HG03039 (cell line): ENCODE results near the gene NSG1.

Experiments
- ATAC-seq: cut with Tn5 transposase; IDR thresholded peaks from one replicate; pipeline ENCODE4 v1.9.1; 2021; ENCODE audit warnings: mild to moderate bottlenecking, moderate library complexity; ENCODE audit not compliant: unreplicated experiment

Gene NSG1

GRCh38 chr4:4395371-4395770 lies 8.5 kb downstream of the NSG1 start:
- ATAC-seq, result no peak

GRCh38 chr4:4395849-4396627 lies 9.1 kb downstream of the NSG1 start:
- no peak for ATAC-seq

DNA sequence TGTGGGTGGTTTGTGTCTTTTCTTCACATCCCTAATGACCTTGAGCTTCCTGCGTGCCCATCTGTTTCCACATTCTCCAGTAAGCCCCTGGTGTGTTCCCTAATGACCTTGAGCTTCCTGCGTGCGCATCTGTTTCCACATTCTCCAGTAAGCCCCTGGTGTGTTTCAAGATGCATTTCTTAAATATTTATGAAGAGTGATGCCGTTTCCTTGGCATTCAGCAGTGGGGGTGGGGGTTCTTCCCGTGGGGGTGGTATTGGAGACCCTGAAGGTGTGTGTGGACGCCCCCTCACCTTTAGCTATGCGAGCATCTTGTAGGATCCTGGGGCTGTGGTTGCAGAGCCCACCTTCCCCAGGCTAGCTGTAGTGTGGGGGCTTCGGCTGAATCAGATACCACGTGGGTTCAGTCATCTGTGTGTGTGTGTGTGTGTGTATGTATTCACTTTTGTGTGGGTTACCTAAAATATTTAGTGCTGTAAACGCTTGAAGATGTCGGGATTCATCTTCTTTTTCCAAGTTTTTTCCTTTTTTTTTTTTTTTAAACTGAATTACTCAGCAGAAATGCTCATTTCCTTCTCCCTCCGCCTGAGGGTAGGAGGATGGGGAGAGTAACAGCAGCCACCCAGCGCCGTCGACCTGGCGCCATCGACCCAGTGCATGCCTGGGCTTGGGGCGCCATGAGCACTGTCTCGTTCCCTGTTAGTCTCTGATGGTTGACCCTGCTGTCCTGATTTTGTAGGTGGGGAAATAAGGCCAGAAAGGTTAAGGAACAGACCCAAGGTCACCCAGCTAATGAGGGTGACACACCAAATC lies 9.9 kb downstream of the NSG1 start:
- no peak for ATAC-seq

DNA sequence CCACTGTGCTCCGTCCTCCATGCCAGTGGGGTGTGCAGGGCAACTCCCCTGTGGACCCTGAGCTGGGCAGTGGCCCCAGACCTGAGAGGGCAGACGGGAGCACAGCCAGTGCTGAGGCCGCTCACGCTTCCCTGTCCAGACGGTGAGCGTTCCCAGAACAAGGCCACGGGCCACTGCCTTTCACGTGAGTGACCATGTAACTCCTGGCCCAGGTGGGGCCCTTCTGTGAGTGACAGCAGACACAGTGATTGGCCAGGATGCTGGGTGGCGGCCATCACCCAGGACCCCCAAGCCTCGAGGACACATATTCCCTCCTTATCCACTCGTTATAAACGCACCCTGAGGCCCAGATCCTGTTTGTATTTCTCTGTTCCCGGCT lies 10.5 kb downstream of the NSG1 start:
- ATAC-seq, result no peak

DNA sequence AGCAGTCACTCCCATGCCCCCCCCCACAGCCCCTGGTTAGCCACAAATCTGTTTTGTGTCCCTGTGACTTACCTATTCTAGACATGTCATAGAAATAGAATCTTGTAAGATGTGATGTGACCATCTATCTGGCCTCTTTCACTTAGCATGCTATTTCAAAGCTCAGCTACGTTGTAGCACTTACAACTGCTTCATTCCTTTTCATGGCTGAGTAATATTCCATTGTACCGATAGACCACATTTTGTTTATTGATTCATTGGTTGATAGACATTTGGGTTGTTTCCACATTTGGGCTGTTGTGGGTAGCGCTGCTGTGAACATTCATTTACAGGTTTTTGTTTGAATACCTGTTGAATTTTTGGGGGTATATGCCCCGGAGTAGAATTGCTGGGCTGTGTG lies 11.5 kb downstream of the NSG1 start:
- ATAC-seq, result no peak

GRCh38 chr4:4401036-4401435 lies 14.1 kb downstream of the NSG1 start:
- no peak for ATAC-seq

GRCh38 chr4:4402966-4403365 lies 16.1 kb downstream of the NSG1 start:
- ATAC-seq, result no peak

- ATAC-seq, result no peak
Measured at GRCh38 chr4:4405358-4405962, 18.6 kb downstream of the NSG1 start.

GRCh38 chr4:4406455-4407298 lies 19.8 kb downstream of the NSG1 start:
- ATAC-seq, result no peak

- ATAC-seq, result no peak
Measured at GRCh38 chr4:4407299-4408131, 20.6 kb downstream of the NSG1 start.

DNA sequence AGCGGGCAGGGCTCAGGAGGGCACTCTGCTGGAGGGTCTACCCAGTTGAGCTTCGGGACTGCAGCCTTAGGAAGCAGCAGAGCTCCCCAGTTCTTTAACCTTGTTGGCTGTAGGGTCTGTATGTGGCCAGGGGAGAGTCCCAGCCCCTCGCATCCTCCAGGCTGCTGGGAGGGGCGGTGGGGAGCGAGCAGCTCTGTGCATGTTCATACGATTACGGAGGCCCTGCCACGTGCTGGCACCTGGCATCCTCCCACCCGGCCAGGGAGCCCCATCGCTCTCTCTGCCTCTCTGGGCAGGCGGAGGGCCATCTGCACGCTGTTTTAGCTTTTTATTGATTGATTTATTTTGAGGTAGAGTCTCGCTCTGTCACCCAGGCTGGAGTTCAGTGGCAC lies 21.2 kb downstream of the NSG1 start:
- no peak for ATAC-seq

DNA sequence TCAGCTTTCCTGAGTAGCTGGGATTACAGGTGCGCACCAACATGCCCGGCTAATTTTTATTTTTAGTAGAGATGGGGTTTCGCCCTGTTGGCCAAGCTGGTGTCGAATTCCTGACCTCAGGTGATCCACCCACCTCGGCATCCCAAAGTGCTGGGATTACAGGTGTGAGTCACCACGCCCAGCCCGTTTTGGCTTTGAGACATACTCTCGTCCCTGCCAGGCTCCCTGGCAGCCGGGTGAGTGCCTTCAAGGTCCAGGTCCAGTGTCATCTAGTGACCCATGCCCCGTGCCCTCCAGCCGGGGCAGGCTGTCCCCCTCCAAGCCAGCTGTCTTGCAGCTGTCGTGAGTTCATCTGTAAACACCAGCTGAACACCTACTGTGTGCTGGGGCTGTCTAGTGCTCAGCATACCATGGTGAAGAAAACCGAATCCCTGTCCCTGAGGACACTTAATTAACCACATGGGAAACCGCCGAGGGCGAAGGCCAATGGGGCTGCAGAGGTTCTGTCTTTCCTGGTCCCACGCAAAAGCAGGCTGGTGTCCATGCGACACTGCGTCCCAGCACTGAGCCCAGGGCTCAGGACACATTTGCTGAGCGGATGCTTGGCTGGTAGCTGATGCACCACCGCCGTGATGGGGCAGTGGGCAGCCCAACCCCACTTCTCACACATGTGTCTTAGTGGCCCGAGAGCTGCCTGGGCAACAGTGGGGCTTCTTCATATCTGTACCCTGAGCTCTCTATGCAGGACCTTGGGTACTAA lies 21.9 kb downstream of the NSG1 start:
- ATAC-seq, result no peak

DNA sequence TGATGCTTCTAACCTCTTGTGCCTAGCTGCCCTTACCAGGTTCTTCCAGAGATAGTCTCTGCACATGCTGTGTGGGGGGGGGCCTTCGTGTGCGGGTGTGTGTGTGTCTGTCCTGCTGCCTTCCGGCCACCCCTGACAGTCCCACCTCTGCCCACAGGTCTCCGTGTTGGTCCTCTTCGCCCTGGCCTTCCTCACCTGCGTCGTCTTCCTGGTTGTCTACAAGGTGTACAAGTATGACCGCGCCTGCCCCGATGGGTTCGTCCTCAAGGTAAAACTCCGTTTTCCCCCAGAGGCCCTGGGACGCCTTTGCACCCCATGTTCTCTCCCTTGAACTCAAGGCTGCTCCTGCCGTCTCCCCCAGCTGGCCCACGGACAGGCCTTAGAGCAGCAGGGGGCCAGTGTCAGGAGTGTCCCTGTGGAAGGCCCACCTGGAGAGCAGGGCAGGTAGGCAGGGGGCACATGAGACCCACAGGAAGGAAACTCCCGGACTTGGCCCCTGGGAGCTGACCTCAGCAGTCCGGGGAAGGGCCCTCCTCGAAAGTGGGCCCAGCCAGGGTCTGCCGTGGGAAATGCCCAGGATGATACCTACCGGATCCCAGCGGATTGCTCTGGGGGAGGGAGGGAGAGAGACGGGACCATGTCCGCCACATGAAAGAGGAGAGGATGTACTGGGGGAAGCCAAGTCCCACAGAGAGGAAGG lies 22.7 kb downstream of the NSG1 start:
- ATAC-seq, result no peak

DNA sequence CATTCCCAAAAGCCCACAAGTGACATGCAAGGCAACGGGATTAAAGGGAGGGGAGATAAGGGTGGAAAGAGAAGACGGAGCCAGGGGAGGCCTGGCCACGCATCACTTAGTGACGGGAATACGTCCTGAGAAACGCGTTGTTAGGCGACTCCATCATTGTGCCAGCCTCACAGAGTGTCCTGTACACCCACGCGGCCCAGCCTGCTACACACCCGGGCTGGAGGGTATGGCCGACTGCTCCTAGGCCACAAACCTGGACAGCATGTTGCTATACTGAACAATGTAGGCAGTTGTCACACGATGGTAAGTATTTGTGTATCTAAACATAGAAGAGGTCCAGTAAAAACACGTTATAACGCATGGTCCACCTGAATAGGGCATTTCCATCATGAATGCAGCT lies 23.4 kb downstream of the NSG1 start:
- ATAC-seq, result no peak

DNA sequence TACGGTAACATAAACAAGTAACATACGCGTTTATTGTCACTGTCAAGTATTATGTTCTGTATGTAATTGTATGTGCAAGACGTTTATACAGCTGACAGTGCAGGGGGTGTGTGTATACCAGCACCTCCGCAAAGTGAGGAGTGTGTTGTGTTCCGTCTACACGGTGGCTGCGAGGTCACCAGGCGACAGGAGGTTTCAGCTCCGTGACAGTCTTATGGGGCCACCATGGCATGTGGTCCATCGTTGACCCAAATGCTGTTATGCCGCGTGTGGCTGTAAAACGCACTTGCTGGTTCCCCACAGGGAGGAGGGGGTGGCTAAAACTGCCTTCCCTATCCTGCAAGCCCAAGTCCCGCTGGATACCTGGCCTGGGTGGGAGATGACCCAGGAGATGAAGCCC lies 25.0 kb downstream of the NSG1 start:
- no peak for ATAC-seq

DNA sequence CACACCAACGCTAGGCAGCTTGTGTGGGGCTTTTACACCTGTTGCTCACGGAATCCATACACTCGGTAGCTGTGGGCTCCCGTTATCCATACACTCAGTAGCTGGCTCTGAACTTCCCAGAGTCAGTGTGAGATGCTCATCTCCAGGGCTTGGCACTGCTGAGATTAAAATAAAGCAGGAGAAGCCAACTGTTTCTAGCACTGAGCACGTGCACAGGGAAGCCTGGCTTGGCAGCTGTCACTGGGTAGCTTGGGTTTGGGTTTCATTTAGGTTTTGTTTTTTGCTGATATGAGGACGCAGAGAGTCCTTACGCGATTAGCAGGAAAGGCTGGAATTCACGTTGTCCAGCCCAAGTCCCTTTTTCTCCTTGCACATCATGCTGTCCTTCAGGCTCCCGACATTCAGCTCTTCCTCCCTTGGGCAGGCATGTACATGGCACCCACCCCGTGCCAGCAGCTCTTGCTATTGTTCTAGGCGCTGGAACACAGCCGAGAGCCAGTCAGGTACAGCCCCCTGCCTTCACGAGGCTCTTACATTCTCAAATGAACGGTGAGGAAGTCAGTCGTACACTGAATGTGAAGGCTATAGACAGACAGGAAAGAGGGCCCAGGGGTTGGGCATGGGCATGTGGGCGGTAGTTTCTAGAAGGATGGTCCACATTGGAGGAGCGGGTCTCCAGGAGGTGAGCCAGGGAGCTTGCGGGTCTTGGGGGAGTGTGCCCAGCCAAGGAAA lies 25.9 kb downstream of the NSG1 start:
- ATAC-seq, result no peak

- ATAC-seq, result no peak
Measured at GRCh38 chr4:4413373-4413725, 26.4 kb downstream of the NSG1 start.

DNA sequence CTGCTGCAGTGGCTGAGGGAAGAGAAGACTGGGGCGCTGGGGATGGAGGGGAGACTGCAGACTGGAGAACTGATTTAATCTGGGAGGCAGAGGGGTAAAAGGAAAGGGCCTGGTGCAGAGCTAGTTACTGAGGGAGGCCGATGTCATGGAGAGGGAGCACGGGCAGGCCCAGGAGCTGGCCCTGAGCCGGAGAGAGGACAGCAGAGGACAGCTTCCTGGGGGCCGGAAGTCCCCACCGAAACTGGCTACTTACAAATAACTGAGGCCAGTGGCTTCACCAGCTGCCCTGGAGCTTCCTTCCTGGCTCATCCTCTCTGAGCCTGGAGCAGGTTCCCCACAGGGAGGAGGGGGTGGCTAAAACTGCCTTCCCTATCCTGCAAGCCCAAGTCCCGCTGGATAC lies 26.9 kb downstream of the NSG1 start:
- ATAC-seq, result no peak
